GM13977 (cell line): Measurements from ENCODE around the gene ADD1.
A peak's percentile ranks its signal among the peaks of the same experiment; 100 is the strongest.

Experiments used
- DNase-seq: peaks from one replicate; pipeline ENCODE4 v3.0.0; 2012; ENCODE audit warnings: low spot score
- CTCF ChIP-seq: IDR thresholded peaks from 2 replicates; pipeline ENCODE4 v1.5.1; 2012; ENCODE audit warnings: mild to moderate bottlenecking, control low read depth; ENCODE audit not compliant: insufficient read depth; ENCODE audit errors: extremely low read depth, missing control alignments
- in situ Hi-C: fragments of 300-500 bp; cut with MboI; formaldehyde crosslinking; loops from one replicate; pipeline ENCODE4 v1.12.0; 2022; ENCODE audit warnings: low sequenced_read_pairs, low pct_unique_long_range_greater_than_20kb, mixed read lengths, inconsistent platforms; ENCODE audit not compliant: unreplicated experiment

ADD1 gene

GRCh38 chr4:2832981-2833670, 10.5 kb upstream of the ADD1 start:
- no peak for TF ChIP-seq CTCF
- DNase-seq, result peak; percentile 6
- in situ Hi-C loops, result no loop called here

GRCh38 chr4:2833671-2834000, 10.0 kb upstream of the ADD1 start:
- peak; percentile 12 for DNase-seq
- TF ChIP-seq CTCF, result no peak
- in situ Hi-C loops, result no loop called here

- in situ Hi-C loops, result no loop called here
- DNase-seq, result peak; percentile 13
- TF ChIP-seq CTCF, result no peak
Observed at GRCh38 chr4:2834001-2834921, 9.4 kb upstream of the ADD1 start.

GRCh38 chr4:2835978-2836377, 7.7 kb upstream of the ADD1 start:
- in situ Hi-C loops, result no loop called here
- TF ChIP-seq CTCF, result no peak
- no peak for DNase-seq

GRCh38 chr4:2836391-2836859, 7.2 kb upstream of the ADD1 start:
- in situ Hi-C loops, result no loop called here
- no peak for TF ChIP-seq CTCF
- DNase-seq, result no peak

GRCh38 chr4:2837110-2837903, 6.3 kb upstream of the ADD1 start:
- no peak for DNase-seq
- in situ Hi-C loops, result no loop called here
- no peak for TF ChIP-seq CTCF
